Stomach (tissue), 19 donors: ENCODE data around the gene KCNH8. TPM values are rescaled to one million over a fixed set of nuclear protein-coding genes. Genes with fewer than 3 reads are reported as not detected.
A peak's percentile ranks its signal among the peaks of the same experiment; 100 is the strongest.
"Not testable (repeated sequence)": the region's sequence is repeated elsewhere in the genome, so short reads cannot be mapped to it uniquely, and the experiment has no call there.

Source experiments
- DNase-seq, 2 donors: peaks; one replicate each; pipeline versions ENCODE4 v3.0.0 to v3.0.0-alpha.2; 2013 to 2019
- H3K27ac ChIP-seq, 5 donors: fragments of 200-600 bp in 4 of 5; sonication (generic) in 4 of 5; one replicate each; pipeline ENCODE4 v1.5.1; 2013 to 2019; ENCODE audit warnings: mild to moderate bottlenecking in 1 of 5, moderate library complexity in 1 of 5
- H3K27me3 ChIP-seq, 3 donors: fragments of 200-600 bp; sonication (generic); one replicate each; pipeline ENCODE4 v1.5.1; 2017 to 2019; ENCODE audit warnings: mixed run types in 1 of 3
- H3K36me3 ChIP-seq, 4 donors: fragments of 200-600 bp; sonication (generic); 1 replicate in 3 of 4; 2 replicates in 1 of 4; pipeline ENCODE4 v1.5.1; 2016 to 2019
- H3K4me1 ChIP-seq, 4 donors: fragments of 200-600 bp; sonication (generic); one replicate each; pipeline ENCODE4 v1.5.1; 2016 to 2019
- H3K4me3 ChIP-seq, 4 donors: fragments of 200-600 bp; sonication (generic) in 3 of 4; one replicate each; pipeline ENCODE4 v1.5.1; 2016 to 2019; ENCODE audit warnings: mild to moderate bottlenecking in 1 of 4
- H3K9me3 ChIP-seq, 4 donors: fragments of 200-600 bp; sonication (generic); one replicate each; pipeline ENCODE4 v1.5.1; 2016 to 2019
- EP300 ChIP-seq: sonication (generic); formaldehyde crosslinking; IDR thresholded peaks from one replicate; pipeline ENCODE4 v1.6.1; 2017; ENCODE audit warnings: antibody characterized with exemption
- POLR2A ChIP-seq, 4 donors: fragments of 450-650 bp; IDR thresholded peaks; one replicate each; pipeline ENCODE4 v1.6.1; 2016; ENCODE audit warnings: antibody characterized with exemption in 4 of 4, control low read depth in 2 of 4, mild to moderate bottlenecking in 1 of 4, moderate library complexity in 1 of 4
- POLR2AphosphoS5 ChIP-seq, 3 donors: sonication (generic); formaldehyde crosslinking; IDR thresholded peaks; one replicate each; pipeline ENCODE4 v1.6.1; 2016; ENCODE audit warnings: antibody characterized with exemption in 3 of 3
- WGBS, 5 donors: extraction: QIAGEN DNeasy Blood & Tissue Kit in 3 of 5; methylation state at CpG; one replicate each; pipeline versions ENCODE4 v1.1.5 to v1.1.7; 2013 to 2018; 5-methylcytosine and 5-hydroxymethylcytosine counted together
- intact Hi-C: fragments of 100-400 bp; cut with DNase I; formaldehyde crosslinking; loops from one replicate; pipeline ENCODE4 v1.15.1; 2023; ENCODE audit warnings: low total_unique reads
- long read RNA-seq, 10 donors: transcript quantifications; one replicate each; lab custom pipeline, GENCODE V29; 2026
- polyA plus RNA-seq, 3 donors: library from polyadenylated mRNA; stranded (reverse); fragments of 200-250 nt; gene quantifications; one replicate each; pipeline ENCODE4 v1.2.3, GENCODE V29; 2013
- total RNA-seq, 5 donors: library from RNA; depleted of rRNA; stranded (reverse); fragments of >200 nt; gene quantifications; one replicate each; pipeline versions ENCODE4 v1.1.0 to v1.2.3, GENCODE V29; 2014 to 2016
- TF ChIP-seq, protein P1 (sequence below), 7 experiments: fragments of 450-650 bp in 4 of 7; fragments of 200-600 bp in 3 of 7; sonication (generic) in 3 of 7; IDR thresholded peaks; one replicate each; pipeline ENCODE4 v1.5.1; 2016 to 2019; ENCODE audit warnings: antibody characterized with exemption in 7 of 7, control low read depth in 2 of 7, mild to moderate bottlenecking in 1 of 7
- donor health status: healthy with polysubstance abuse.
- donor health status: Bipolar disorder and iron deficiency.
- donor health status: healthy.

Gene KCNH8
- total RNA-seq (1 to 10 TPM in 3 of 5 donors, under 1 TPM in 2; 0.29 to 5.3 (median 2.8) TPM), polyA plus RNA-seq (under 1 TPM in 2 of 3 donors, not detected in 1; 0.31 to 0.58 TPM)
- long read RNA-seq, donor 1, result 0 reads
- long read RNA-seq, donor 2, result 0 reads
- long read RNA-seq, donor 3, result 0 reads
- long read RNA-seq, donor 4, result 0 reads
- long read RNA-seq, donor 5, result 0 reads
- long read RNA-seq, donor 6, result 0 reads
- long read RNA-seq, donor 7, result 0 reads
- long read RNA-seq, donor 8, result 0 reads
- long read RNA-seq, donor 9, result 0 reads
- long read RNA-seq, donor 10, result 0 reads

DNA sequence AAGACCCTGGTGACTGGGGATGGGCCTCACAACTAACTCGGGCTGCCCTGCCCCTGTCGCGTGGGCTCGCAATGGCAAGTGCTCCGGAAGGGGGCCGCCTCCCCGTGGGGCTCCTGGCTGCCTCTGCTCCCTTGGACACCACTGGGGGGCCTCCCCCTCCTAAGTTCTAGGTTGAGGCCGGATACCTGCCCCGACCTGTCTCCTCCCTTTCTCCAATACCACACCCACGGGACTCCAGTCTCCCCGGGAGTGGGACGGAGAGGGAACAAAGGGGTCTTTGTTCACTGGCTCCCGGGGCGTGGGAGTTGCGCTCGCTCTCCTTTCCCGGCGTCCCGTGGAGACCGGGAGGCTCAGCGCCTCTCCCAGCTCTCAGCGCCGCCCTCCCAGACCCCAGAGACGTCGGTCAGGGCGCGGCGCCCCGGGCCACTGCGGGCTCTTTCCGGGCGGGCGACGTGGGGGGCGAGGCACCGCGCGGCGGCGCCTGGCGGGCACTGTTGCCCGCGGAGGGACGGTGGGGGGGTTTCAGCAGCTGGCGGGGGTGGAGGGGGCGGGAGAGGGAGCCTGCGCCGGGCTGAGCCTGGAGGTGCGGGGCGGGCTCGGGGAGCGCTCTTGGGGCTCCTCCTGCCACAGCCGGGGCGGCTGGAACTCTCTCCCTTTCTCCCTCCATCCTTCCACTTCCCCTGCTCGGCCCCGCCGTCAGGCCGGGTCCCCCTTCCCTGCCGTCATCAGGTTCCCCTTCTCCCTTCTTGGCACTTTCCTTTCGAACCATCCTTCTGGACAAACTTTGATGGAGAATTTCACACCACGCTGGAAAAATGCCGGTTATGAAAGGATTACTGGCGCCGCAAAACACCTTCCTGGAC, at the start of gene KCNH8:
Gene KCNH8 (plus strand): TSS at position 606 of the 863 bp plus-strand sequence. CDS start 210 bp downstream, at position 816.
- Histone ChIP-seq H3K4me1 (peaks cover 9 to 29% (median 26%) of the 10 kb centered on the region in 4 donors), H3K27me3 (peaks cover 0 to 21% (median 13%) of the 10 kb centered on the region in 3 donors), H3K4me3 (peak within 1 kb of the TSS; percentile 61 to 83 (median 76)), H3K9me3 (peaks cover 0 to 6% (median 3%) of the 10 kb centered on the region in 4 donors), H3K27ac (peak within 1 kb of the TSS; percentile 74 to 84 (median 77)), H3K36me3 (no peaks in the 10 kb centered on the region)
- DNase-seq, result peak; percentile 31 to 81
- intact Hi-C loops, result no loop called here
- WGBS, 5 donors, result 0 to 3% (median 1%) methylated on average over 13 to 63 of the region's 64 CpGs
- TF ChIP-seq EP300 (no peak), POLR2AphosphoS5 (IDR thresholded peaks at IDR 0.05) (no peak)
- TF ChIP-seq, protein P1, sequence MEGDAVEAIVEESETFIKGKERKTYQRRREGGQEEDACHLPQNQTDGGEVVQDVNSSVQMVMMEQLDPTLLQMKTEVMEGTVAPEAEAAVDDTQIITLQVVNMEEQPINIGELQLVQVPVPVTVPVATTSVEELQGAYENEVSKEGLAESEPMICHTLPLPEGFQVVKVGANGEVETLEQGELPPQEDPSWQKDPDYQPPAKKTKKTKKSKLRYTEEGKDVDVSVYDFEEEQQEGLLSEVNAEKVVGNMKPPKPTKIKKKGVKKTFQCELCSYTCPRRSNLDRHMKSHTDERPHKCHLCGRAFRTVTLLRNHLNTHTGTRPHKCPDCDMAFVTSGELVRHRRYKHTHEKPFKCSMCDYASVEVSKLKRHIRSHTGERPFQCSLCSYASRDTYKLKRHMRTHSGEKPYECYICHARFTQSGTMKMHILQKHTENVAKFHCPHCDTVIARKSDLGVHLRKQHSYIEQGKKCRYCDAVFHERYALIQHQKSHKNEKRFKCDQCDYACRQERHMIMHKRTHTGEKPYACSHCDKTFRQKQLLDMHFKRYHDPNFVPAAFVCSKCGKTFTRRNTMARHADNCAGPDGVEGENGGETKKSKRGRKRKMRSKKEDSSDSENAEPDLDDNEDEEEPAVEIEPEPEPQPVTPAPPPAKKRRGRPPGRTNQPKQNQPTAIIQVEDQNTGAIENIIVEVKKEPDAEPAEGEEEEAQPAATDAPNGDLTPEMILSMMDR (IDR thresholded peaks at IDR 0.05), result no peak

DNA sequence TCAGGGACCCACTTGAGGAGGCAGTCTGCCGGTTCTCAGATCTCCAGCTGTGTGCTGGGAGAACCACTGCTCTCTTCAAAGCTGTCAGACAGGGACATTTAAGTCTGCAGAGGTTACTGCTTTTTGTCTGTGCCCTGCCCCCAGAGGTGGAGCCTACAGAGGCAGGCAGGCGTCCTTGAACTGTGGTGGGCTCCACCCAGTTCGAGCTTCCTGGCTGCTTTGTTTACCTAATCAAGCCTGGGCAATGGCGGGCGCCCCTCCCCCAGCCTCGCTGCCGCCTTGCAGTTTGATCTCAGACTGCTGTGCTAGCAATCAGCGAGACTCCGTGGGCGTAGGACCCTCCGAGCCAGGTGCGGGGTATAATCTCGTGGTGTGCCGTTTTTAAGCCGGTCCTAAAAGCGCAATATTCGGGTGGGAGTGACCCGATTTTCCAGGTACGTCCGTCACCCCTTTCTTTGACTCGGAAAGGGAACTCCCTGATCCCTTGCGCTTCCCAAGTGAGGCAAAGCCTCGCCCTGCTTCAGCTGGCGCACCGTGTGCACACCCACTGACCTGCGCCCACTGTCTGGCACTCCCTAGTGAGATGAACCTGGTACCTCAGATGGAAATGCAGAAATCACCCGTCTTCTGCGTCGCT, 45.5 kb upstream of the KCNH8 start:
- intact Hi-C loops, DNase-seq, H3K9me3 ChIP-seq, H3K36me3 ChIP-seq, H3K4me1 ChIP-seq, H3K27me3 ChIP-seq, H3K27ac ChIP-seq: not testable (repeated sequence)
- H3K4me3 ChIP-seq, result peak overlapping the region in 1 of 4 donors; percentile 30
- WGBS, 5 donors, result 24 to 63% (median 62%) methylated on average over 23 to 28 of the region's 29 CpGs

DNA sequence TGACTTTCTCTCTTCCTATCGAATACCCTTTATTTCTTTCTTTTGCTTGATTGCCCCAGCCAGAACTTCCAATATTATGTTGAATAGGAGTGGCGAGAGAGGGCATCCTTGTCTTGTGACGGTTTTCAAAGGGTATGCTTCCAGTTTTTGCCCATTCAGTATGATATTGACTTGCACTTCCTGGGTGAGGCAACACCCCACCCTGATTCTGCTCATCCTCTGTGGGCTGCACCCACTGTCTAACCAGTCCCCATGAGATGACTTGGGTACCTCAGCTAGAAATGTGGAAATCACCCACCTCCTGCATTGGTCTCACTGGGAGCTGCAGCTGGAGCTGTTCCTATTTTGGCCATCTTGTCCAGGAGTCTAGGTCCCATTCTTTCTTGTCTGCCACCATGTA, 44.8 kb upstream of the KCNH8 start:
- TF ChIP-seq, protein P1 (IDR thresholded peaks at IDR 0.05), result no peak
- TF ChIP-seq POLR2A (IDR thresholded peaks at IDR 0.05) (no peak), POLR2AphosphoS5 (IDR thresholded peaks at IDR 0.05) (no peak), EP300 (no peak)
- WGBS, 5 donors, result 84 to 90% (median 89%) methylated on average over 3 of the region's 3 CpGs

DNA sequence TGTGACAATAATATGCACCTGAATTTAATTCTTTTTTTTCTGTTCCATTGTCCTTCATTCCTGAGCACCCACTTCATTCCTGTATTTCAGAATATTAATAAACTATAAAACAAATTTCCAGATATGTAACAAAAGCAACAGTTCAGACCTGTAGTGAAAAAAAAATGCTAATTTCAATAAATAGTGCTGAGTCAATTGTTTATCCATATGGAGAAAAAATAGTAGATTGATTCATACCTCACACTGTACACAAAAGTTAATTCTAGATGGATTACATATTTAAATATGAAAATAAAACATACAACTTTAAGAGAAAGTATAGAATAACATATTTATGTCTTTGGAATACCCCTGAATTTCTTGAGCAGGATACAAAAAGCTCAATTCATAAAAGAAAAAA, 43.9 kb upstream of the KCNH8 start:
- H3K4me1 ChIP-seq, result no peaks in the 10 kb centered on the region
- H3K27ac ChIP-seq, result no peak overlapping the region
- no peak for DNase-seq
- intact Hi-C loops, result no loop called here
- H3K36me3 ChIP-seq, result no peaks in the 10 kb centered on the region
- no peaks in the 10 kb centered on the region for H3K9me3 ChIP-seq
- TF ChIP-seq, protein P1 (IDR thresholded peaks at IDR 0.05), result no peak
- TF ChIP-seq EP300 (no peak), POLR2A (IDR thresholded peaks at IDR 0.05) (no peak)
- H3K4me3 ChIP-seq, result no peak overlapping the region
- H3K27me3 ChIP-seq, result no peaks in the 10 kb centered on the region

More for the DNA sequence above, 44.8 kb upstream of the KCNH8 start:
- Histone ChIP-seq H3K27me3 (no peaks in the 10 kb centered on the region), H3K27ac (no peak overlapping the region), H3K4me1 (no peaks in the 10 kb centered on the region), H3K9me3 (no peaks in the 10 kb centered on the region), H3K4me3 (no peak overlapping the region), H3K36me3 (no peaks in the 10 kb centered on the region)
- DNase-seq, result no peak
- intact Hi-C loops, result no loop called here
